NOMO-1 treated with dmso at 0.1 percent for 144 hours (cell line): Measurements from ENCODE around the gene TCF20.

Source experiments
- DNase-seq: peaks from one replicate; lab custom pipeline; 2025; ENCODE audit not compliant: unreplicated experiment; lab: John Stamatoyannopoulos, UW

Gene TCF20

DNA sequence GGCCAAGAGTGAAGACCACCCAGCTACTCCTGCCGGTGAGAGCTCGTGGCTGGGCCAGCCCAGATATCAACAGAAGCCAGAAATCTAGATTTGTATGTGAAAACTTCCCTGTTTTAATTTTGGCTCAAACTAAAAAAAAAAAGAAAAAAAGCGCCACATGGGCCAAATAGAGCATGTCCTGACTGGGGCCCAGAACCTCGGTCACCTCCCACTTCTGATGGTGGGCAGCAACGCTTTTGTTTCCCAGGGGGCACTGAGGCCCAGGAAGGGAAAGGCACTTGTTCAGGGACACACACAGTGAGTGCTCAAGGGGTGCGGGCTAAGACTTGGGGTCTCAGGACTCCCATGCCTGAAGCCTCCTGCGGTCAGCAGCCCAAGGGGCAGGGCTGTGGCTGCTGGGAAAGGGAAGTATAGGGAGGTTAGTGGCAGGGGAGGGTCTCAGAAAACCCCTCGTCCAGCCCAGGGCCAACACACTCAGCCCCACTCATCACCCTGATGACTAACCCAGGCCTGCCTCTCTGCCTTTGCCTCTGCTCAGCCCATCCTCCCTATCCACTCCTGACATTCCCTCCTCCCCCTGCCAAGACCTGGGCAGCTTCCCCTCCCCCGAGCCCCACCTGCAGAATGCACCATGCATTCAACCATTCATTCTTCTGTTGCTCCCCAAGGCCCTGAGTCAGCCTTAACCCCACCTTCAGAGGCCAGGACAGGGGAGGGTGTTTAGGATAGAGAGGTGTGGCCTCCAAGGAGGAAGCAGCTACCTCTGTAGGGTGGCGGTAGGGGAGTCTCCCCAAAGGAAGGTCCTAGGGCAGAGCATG, 30.0 kb upstream of the TCF20 start:
- peak; percentile 70 for DNase-seq

DNA sequence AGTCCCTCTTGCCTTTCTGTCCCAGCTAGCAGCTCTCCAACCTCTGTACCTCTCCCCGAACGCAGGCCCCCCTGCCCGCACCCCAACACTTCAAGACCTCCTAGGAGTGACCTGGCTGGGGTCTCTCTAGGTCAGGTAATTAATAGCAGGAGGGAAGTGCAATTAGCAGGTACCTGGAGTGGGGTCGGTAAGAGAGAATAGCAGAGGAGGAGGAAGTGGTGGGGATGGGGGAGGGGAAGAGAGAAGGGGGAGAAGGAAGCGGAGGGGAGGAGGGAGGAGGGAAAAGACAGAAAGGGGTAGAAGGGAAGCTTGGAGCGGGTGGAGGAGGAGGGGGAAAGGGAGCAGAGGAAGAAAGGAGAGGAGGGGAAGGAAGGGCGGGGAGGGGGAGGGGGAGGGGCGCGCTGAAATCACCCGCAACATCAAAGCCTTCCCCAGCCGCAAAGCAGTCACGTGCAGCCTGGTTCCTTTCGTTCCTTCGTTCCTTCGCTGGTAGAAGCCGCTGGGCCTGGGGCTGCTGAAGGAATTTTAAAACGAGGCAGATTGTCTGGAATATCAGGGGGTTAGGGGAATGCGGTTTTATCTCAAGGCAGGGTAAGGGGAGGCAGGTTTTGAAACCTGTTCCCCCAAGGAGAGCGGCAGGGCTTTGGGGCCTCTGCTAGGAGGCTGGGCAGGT, 29.3 kb upstream of the TCF20 start:
- DNase-seq = peak; percentile 80

DNA sequence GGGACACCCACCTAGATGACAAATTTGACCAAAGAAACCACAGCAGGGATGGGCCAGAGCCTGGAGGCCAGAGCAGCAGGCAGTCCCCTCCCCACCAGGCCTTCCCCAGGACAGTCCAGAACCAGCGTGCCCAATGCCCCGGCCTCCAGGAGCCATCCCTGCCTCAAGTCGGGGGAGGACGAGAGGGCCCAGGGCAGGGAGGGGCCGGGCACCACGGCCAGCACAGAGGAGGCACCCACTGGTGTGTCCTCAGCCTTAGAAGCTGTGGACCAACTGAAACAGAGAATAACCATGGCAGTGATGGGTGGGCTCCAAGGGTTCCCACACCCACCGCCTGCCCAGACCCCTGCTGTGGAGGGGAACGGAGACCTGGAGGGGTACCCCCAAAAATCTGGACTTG, 28.3 kb upstream of the TCF20 start:
- no peak for DNase-seq

DNA sequence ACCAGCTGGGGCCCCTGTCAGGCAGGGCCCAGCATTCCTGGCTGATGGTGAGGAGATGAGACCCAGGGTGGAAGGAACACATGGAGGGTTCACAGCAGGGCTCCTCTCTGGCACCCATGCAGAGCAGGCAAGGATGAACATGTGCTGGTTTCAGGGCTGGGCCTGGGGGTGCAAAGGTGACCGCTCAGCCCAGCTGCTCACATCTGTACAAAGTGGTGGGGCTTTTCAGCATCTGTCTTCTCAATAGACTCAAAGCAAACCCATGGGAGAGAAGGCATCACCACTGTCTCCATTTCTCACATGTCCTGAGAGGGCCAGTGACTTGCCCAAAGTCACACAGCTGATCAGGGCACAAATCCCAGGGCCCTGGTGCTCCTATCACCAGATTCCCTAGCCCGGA, 27.3 kb upstream of the TCF20 start:
- no peak for DNase-seq

DNA sequence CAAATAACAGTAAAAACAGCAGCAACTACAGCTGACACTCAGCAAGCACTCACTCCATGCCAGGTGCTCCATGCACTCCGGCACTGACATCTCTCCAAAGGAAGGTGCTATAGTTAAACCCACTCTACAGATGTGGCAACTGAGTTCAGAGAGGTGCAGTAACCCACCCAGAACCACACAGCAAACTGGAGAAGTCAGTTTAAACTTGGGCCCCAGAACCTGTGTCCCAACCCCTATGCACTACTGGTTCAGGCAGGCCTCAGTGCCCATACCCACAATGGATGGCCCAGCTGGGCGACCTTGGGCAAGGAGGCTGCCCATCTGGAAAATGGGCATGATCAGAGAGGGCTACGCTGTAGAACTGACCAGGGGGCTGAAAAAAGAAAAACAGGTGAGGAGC, 26.4 kb upstream of the TCF20 start:
- DNase-seq = no peak

DNA sequence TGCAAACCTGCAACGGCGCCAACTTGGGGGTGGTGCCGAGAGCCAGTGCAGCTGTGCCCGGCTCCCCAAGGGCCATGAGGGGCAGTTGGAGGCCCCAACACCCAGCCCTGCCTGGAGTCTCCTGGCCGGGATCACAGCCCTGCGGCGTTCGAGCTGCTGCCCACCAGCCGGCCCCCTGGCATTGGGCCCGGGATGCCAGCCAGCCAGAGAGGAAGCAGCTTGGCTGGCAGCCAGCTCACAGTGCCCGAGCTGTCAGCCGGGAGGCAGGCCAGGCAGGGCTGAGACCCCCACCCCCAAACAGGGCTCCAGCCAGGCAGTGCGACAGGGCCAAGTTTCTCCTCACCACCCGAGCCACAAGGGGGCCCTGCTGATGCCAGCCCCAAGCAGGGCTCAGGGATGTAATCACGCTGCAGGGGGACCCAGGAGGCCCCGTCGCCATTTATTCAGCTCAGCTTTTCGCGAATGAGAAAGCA, 26.0 kb upstream of the TCF20 start:
- DNase-seq = no peak

DNA sequence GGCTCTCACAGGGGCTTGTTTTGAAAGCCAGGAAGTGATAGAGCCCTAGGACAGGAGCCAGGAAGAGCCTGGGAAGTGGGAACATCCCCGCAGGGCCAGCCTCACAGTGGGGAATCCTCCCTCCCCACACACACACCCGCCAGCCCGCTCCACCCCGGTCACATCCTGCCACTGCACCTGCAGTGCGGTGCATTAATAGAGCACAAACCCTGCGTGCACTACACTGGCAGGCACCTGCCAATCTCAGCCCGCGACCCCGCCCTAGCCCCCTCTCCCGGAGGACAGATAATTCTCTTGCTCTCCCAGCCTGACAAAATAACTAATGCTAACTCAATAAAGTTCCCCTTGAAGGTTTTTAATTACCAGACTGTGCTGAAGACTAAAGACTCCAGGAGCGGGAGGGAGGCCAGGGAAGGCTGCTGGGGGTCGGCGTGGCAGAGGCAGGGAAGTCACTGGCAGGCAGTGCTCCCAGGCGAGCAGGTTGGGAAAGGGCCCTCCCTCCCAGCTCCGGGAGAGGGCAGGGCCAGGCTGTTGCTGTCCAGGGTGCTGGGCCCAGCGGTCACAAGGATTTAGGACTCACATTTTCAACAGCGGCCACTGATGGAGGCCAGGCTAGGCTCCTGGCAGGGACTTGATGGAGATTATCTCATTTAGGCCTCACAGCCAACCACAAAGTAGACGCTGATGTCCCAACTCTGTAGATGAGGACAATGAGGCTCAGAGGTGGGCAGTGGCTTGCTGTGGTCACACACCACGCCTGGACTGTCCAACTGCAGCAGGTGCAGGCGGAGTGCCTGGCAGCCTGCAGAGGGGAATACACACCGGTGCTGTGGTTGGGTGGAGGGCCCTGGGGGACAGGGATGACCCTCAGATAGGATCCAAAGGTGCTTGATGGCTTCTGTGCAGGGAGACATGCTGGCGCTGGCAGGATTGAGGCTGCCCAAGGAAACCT, 23.9 kb upstream of the TCF20 start:
- DNase-seq = no peak

DNA sequence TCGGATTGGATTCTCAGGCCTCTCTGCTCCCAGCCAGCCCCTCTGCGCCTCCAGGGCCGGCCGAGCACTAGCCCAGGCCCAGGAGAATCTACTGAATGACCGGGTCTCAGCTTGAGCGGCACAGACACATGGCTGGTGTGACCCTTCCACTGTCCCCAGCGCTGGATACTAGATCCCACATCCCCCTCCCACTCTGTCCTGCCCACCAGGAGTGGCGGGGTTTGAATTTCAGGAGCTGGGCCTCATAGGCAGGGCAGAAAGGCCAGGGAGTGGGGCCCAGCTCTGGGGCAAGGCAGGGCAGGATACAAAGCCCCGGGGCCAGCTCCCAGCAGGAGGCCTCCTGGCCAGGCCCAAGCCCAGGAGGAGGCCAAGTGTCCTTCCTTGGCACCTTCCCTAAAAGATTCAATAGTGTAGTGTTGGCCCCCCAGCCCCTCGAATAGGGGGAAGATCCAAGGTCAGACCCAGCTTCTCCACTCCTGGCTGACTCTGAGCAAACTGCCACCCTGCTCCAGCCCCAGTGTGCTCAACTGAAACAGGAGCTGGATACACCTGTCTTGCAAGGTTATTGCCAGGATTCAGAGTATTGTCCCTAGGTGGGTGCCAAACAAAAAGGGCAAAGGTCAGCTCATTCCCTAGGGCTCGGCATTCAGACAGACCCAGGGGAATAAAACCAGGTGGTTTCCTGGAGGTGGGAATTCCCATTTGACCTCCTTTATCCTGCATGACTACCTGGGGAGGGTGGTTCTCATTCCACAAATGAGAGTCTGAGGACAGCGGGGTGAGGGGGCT, 22.5 kb upstream of the TCF20 start:
- DNase-seq = no peak

DNA sequence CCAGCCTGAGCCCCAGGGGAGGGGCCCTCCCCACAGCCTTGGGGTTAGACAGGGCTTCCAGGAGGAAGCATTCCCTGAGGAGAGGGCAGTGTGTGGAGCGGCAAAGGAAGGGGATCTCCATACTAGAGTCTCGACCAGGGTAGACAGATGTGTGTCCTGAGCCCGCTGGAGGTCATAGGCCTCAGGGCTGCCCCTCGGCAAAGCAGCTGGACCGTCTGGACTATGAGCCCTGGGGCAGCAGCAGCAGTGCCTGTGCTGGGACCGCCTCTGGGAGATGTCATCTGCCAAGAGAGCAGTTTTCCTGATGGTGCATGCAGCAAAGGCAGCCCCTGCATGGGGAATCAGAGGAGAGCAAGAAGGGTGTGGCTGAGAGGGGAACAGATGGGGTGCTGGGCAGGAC, 20.8 kb upstream of the TCF20 start:
- no peak for DNase-seq

DNA sequence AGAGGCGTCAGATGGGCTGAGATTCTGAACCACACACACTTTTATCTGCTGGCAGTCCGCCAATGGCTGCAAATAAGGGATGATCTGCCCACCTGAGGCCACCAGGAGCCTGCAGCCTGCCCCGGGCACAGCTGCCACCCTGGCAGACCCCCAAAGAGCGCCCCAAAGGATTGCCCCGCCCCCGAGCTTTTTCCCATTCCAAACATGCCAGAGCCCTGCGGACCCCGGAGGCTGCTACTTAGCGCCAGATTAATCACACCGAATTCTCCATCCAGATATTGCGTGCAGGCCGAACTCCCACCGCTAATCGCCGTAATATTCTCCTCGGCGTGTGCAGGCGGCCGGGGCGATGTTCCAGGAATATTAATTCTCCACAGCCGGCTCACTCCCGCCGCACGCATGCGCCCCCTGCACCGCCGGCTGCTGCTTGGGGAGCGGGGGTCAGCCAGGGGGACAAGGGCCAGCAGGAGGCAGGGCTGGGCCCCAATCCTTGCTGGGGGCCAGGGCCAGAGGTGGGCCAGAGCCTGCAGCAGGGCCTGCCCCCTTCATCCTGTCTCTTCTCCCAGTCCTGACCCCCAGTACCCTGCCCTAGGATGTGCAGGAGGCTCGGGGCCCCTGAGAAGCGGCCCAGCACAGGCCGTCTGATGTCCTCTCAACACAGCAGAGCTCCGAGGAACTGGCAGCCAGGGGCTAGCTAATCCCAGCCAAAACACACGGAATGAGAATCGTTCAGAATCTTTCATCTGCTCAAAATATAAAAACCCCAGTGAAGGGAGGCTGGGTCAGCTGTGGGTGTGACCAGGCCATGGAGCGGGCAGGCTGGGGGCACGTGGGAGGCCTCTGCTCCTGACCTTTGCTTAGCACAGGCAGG, 19.5 kb upstream of the TCF20 start:
- no peak for DNase-seq

DNA sequence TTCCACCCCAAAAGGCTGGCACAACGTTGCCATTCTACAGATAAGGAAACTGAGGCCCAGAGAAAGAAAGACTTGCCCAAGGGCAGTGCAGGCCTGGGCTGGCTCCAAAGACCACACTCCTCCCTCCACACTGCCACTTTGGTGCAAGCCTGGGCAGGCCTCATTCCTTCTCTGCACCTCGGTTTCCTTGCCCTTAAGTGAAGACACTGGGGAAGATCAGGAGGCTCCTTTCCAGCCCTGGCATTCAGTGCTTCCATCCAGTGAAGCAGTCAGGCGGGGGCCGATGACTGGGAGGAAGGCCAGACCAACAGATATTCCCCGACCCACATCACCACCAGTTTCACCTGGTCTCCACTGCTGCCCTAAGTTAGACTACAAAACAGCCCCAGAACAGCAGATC, 18.3 kb upstream of the TCF20 start:
- no peak for DNase-seq

DNA sequence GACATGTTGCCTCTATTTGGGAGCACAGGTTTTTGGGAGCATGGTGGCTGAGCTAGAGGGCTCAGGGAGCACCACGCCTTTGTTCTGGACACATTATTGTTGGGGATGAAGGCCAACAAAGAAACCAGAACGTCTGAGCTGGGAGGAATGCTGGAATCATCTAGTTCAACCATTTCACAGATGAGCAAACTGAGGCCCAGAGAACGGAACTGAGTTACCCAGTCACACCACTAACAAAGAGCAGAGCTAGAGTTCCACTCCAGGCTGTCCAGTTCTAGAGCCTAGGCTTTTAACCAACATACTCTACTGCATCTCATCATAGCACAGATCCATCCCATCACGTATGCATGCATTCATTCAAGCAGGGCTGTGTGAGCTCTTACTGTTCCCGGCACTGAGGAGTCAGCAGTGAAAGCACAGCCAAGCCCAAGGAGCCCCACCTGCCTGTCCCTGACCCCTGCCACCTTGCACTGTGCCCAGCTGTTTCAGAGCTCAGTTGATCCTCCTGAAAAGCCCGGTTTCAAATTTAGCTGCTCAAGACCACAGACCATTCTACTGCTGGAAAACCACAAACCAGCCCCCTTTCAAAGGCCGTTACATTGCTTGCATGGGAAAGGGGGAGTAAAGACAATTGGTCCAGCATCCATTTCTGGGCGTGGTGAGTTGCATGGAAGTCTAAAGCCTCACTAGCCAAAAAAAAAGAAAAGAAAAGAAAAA, 16.9 kb upstream of the TCF20 start:
- no peak for DNase-seq

DNA sequence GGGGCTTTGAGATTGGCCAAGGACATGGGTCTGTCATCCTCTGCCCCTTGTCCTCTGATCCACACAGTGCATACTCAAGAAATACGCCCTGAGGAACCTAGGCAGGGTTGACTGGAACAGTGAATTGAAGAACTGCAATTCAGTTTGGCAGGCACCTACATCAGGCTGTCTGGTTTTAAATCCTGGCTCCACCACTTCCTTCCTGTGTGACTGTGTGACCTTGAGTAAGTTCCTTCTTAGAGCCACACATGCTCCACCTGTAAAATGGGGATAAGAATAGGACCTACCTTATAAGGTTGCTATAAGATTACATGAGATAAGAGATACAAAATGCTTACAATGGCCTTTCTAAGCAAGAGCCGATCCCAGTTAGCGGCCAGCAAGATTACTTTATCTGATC, 15.8 kb upstream of the TCF20 start:
- DNase-seq = no peak

DNA sequence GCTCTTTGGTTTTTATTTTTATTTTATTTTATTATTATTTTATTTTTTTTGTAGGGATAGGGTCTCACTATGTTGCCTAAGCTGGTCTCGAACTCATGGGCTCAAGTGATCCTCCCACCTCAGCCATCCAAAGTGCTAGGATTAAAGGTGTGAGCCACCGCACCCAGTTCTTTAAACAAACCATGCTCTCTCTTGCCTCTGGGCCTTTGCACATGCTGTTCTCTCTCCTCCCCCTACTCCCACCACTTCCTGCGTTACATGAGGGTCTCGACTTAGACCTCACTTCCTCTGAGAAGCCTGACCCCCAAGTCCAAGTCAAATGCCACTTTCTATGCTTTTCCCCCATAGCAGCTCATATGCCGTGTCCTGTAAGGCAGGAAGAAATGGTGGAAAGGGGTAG, 15.2 kb upstream of the TCF20 start:
- no peak for DNase-seq

DNA sequence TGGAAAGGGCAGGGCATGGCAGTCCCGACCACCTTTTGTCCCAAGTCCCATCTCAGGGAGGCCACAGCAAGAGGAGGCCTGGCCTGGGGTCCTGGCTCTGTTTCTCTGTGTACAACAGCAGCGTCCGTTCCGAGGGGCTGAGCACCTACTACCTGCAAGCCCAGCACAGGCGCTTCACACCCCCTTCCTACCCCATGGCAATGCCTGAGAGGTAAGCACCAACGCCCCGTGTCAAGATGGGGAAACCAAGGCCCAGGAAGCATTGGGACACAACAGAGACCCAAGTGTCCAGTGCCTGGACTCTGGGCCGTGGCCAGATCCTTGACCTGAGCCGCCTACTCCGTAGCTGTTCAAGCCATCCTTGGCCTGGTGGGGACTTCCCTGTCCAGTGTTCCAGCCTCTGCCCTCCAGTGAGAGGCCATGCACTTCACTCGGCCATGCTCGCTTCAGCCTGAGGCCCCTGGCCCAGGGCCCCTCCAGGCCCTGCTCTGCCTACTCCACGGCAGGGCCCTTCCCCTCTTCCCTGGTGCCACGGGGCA, 14.3 kb upstream of the TCF20 start:
- no peak for DNase-seq

DNA sequence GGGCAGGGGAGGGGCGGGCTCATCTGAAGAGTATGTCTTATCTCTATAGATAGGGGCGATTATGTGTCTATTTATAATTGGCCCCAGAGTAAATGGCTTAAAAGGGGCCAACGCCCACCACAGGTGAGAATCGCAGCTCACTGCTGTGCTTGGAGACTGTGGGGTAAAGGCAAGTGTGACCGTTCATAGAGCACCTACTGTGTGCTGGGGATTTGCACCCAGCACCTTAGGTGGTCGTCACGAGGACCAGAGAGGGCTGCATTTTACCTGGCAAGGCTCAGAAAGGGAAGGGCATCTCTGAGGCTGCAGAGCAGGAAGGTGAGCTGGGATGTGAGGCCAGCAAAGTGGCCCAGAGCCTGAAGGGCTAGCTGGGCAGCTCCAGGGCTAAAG, 13.7 kb upstream of the TCF20 start:
- DNase-seq = no peak

DNA sequence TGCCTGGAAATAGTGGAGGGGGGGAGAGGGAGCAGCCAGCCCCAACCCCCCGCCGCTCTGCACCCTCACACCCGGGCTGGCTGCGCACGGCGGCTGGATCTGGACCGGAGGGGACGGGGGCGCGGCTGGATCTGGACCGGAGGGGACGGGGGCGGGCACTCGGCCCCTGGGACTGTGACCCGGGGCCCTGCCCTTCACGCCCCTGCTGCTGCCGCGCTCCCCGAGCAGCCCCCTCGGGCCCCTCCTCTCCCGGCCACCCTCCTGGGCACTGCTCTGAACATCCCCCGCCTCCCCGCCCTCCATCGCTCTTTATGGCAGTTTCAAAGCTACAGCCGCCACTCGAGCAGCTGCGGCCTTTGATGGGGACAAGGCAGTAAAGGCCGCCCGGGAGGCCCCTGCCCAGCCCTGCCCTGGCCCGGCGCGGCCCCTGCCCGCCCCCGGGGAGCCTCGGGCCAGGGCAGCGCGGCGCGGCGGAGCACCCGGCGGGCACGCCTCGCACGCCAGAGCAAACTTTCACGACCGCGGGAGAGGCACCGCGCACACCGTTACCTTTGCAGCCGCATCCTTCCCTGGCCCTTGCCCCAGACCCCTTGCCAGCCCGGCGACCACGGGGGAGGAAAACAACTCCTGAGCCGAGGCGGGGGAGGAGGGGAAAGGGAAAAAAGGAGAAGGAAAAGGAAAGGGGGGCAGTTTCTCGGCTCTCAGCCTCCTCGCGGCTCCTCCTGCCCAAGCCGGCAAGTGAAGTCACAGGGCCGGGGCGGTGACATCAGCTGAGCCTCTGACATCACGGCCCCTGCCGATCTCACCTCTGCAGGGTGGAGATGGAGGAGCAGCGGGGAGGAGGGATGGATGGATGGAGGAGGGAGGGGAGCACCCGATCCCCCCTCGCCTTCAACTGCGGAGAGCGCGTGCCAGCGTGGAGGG, 13.1 kb upstream of the TCF20 start:
- no peak for DNase-seq

DNA sequence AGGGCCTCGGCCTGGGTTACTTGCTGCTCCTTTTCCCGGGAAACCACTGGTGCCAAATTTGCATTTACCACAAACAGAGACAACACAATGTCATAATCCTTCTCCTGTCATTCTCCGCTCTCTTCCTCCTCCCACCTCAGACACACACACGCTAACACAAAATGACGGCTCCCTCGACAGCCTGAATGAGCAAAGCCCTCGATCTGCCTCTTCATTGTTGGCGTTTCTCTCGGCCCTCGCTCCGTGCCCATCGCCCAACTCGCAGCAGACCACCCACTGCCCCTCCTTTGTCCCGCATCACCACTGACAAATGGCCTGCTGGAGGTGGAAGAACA, 12.5 kb upstream of the TCF20 start:
- DNase-seq = no peak
